Cardiac muscle cell (in vitro differentiated cells and primary cell): Measurements from ENCODE around the gene DLST. TPM values are rescaled to one million over a fixed set of nuclear protein-coding genes. Genes with fewer than 3 reads are reported as not detected.

Source experiments
- DNase-seq, 2 donors: peaks; one replicate each; pipeline versions ENCODE4 v3.0.0 to v3.0.0-alpha.2; 2010 to 2017; ENCODE audit warnings: low read depth in 1 of 2, low spot score in 1 of 2
- H3K27ac ChIP-seq: fragments of 200-600 bp; sonication (generic); 2 replicates; pipeline ENCODE4 v1.5.1; 2016
- H3K27me3 ChIP-seq: fragments of 200-600 bp; sonication (generic); 2 replicates; pipeline ENCODE4 v1.6.0; 2016; ENCODE audit warnings: control low read depth
- H3K36me3 ChIP-seq: fragments of 200-600 bp; sonication (generic); 2 replicates; pipeline ENCODE4 v1.5.1; 2016; ENCODE audit warnings: control low read depth
- H3K4me1 ChIP-seq: fragments of 200-600 bp; sonication (generic); 2 replicates; pipeline ENCODE4 v1.8.1; 2017; ENCODE audit warnings: low read depth, mild to moderate bottlenecking, mixed run types
- H3K4me3 ChIP-seq: fragments of 200-600 bp; sonication (generic); 2 replicates; pipeline ENCODE4 v1.5.1; 2016; ENCODE audit warnings: mild to moderate bottlenecking
- H3K9me3 ChIP-seq: fragments of 200-600 bp; sonication (generic); 2 replicates; pipeline ENCODE4 v1.5.1; 2017; ENCODE audit warnings: low read depth, mild to moderate bottlenecking, control low read depth
- CTCF ChIP-seq: IDR thresholded peaks from 2 replicates; pipeline ENCODE4 v1.5.1; 2012; ENCODE audit warnings: low read depth, mild to moderate bottlenecking, low read length
- polyA plus RNA-seq: library from polyadenylated mRNA; unstranded; fragments of >200 nt; fragmentation: Nextera tagmentation; extraction: Ambion mirVana; gene quantifications from 2 replicates; pipeline ENCODE4 v1.2.1, GENCODE V29; 2016
- total RNA-seq: library from RNA; depleted of rRNA; stranded (reverse); fragments of >200 nt; gene quantifications from 2 replicates; pipeline ENCODE4 v1.2.3, GENCODE V29; 2016

Gene DLST
- total and polyA plus RNA-seq, 2 experiments from 2014 or later: 10.0 to 63.7 TPM

GRCh38 chr14:74945261-74945851 is 63.6 kb downstream of the DLST start:
- TF ChIP-seq CTCF: peak; percentile 59
- Histone ChIP-seq H3K27me3 (no peaks in the 10 kb centered on the region), H3K27ac (no peak overlapping the region), H3K36me3 (no peaks in the 10 kb centered on the region), H3K4me3 (no peak overlapping the region), H3K9me3 (no peaks in the 10 kb centered on the region), H3K4me1 (peaks cover 13% of the 10 kb centered on the region)
- DNase-seq: peak; percentile 33 to 60

GRCh38 chr14:74945852-74946658 is 64.3 kb downstream of the DLST start:
- peak; percentile 77 to 82 for DNase-seq
- Histone ChIP-seq H3K4me3 (no peak overlapping the region), H3K27me3 (no peaks in the 10 kb centered on the region), H3K4me1 (peaks cover 14% of the 10 kb centered on the region), H3K36me3 (no peaks in the 10 kb centered on the region), H3K27ac (no peak overlapping the region), H3K9me3 (no peaks in the 10 kb centered on the region)
- TF ChIP-seq CTCF: peak; percentile 95

GRCh38 chr14:74946659-74947281 is 65.1 kb downstream of the DLST start:
- DNase-seq: peak in 1 of 2 donors; percentile 23
- H3K9me3 ChIP-seq: no peaks in the 10 kb centered on the region
- H3K4me1 ChIP-seq: peaks cover 12% of the 10 kb centered on the region
- TF ChIP-seq CTCF: no peak
- H3K36me3 ChIP-seq: no peaks in the 10 kb centered on the region
- H3K27me3 ChIP-seq: no peaks in the 10 kb centered on the region
- no peak overlapping the region for H3K4me3 ChIP-seq
- peak overlapping the region; percentile 5 for H3K27ac ChIP-seq

- peaks cover 7% of the 10 kb centered on the region for H3K4me1 ChIP-seq
- H3K36me3 ChIP-seq: no peaks in the 10 kb centered on the region
Observed at GRCh38 chr14:74947353-74948227, 65.9 kb downstream of the DLST start.

More at GRCh38 chr14:74947353-74948227, 65.9 kb downstream of the DLST start:
- H3K27ac ChIP-seq: no peak overlapping the region
- no peak overlapping the region for H3K4me3 ChIP-seq
- no peaks in the 10 kb centered on the region for H3K9me3 ChIP-seq
- H3K27me3 ChIP-seq: no peaks in the 10 kb centered on the region
- TF ChIP-seq CTCF: no peak
- DNase-seq: no peak
